ENCODE data around the gene FUS.

- TF ChIP-seq CTCF (IDR thresholded peaks at IDR 0.05), result no peak
- no peak for TF ChIP-seq POLR2A (IDR thresholded peaks at IDR 0.05)
Observed at GRCh38 chr16:31206776-31207175, 26.8 kb downstream of the FUS start.

Data from tibial nerve (tissue), 3 donors.